Activated CD4-positive, alpha-beta T cell treated with anti-CD3 and anti-CD28 coated beads, Interleukin-2, amount 10 ng/mL, durations not matched to agents 24 days and 14 days (primary cell): ENCODE results near the gene IGFL4. TPM values are rescaled to one million over a fixed set of nuclear protein-coding genes. Genes with fewer than 3 reads are reported as not detected.
A peak's percentile ranks its signal among the peaks of the same experiment; 100 is the strongest.

Experiments used
- DNase-seq: peaks from one replicate; pipeline ENCODE4 v3.0.0; 2022
- H3K27ac Mint-ChIP-seq: one replicate; pipeline ENCODE4 v1.8.0; 2022; ENCODE audit warnings: mild to moderate bottlenecking, mixed read lengths
- H3K27me3 Mint-ChIP-seq: one replicate; pipeline ENCODE4 v1.8.0; 2022; ENCODE audit warnings: mixed read lengths
- H3K36me3 Mint-ChIP-seq: one replicate; pipeline ENCODE4 v1.8.0; 2022; ENCODE audit warnings: low read depth, mild to moderate bottlenecking, mixed read lengths
- H3K4me1 Mint-ChIP-seq: one replicate; pipeline ENCODE4 v1.8.0; 2021; ENCODE audit warnings: mixed read lengths
- H3K4me3 Mint-ChIP-seq: one replicate; pipeline ENCODE4 v1.8.0; 2022; ENCODE audit warnings: mild to moderate bottlenecking, moderate library complexity, mixed read lengths
- H3K9me3 Mint-ChIP-seq: one replicate; pipeline ENCODE4 v1.8.0; 2021; ENCODE audit warnings: mixed read lengths
- intact Hi-C: fragments of 100-400 bp; cut with micrococcal nuclease; formaldehyde crosslinking; loops from one replicate; pipeline ENCODE4 v1.15.1; 2023
- total RNA-seq: library from RNA; stranded (reverse); gene quantifications from 2 replicates; pipeline ENCODE4 v1.2.3, GENCODE V29; 2022

IGFL4 gene
- total RNA-seq, 1 donor from 2014 or later: not detected

DNA sequence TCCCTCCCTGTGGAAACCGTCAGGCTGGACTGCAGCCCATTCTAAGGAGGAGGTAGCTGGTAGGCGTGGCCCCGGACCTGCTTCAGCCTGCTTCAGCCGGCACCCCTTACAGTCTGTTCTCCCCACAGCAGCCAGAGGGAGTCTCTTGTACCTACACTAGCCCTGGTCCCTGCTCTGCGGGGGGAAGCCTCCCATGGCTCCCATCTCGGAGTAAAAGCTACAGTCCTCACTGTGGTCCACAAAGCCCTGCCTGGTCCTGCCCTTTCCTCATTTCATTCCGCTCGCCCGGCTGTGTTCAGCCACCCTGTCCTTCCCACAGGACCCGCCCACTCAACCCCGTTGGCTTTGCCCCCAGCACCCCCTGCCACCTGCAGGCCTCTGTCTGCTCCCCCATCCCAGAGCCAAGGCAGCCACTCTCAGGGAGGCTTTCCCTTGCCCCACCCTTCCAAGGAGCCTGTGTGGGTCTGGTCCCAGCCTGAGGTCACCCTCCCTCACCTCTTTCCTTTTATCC lies 19.2 kb downstream of the IGFL4 start:
- H3K36me3 Mint-ChIP-seq: no peaks in the 10 kb centered on the region
- no peak for DNase-seq
- peaks cover 10% of the 10 kb centered on the region for H3K4me1 Mint-ChIP-seq
- H3K27me3 Mint-ChIP-seq: peaks cover 25% of the 10 kb centered on the region
- intact Hi-C loops: no loop called here
- H3K4me3 Mint-ChIP-seq: no peak overlapping the region
- H3K9me3 Mint-ChIP-seq: no peaks in the 10 kb centered on the region
- no peak overlapping the region for H3K27ac Mint-ChIP-seq

DNA sequence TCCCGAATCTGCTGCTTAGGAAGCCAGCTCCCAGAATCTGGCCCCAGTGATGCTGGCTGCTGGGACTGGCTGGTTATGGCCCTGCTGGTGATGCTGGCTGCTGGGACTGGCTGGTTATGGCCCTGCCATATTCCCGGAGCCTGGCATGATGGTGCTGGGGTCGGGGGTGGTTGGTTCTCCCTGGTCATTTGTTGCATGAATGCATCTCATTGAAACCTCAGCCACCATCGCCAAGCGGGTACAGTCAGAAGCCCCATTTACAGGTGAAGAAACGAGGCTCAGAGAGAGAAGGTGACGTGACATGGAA lies 20.0 kb downstream of the IGFL4 start:
- no peak overlapping the region for H3K4me3 Mint-ChIP-seq
- peaks cover 21% of the 10 kb centered on the region for H3K27me3 Mint-ChIP-seq
- H3K9me3 Mint-ChIP-seq: no peaks in the 10 kb centered on the region
- H3K4me1 Mint-ChIP-seq: peaks cover 8% of the 10 kb centered on the region
- no peak for DNase-seq
- no peak overlapping the region for H3K27ac Mint-ChIP-seq
- peaks cover 1% of the 10 kb centered on the region for H3K36me3 Mint-ChIP-seq
- intact Hi-C loops: no loop called here

DNA sequence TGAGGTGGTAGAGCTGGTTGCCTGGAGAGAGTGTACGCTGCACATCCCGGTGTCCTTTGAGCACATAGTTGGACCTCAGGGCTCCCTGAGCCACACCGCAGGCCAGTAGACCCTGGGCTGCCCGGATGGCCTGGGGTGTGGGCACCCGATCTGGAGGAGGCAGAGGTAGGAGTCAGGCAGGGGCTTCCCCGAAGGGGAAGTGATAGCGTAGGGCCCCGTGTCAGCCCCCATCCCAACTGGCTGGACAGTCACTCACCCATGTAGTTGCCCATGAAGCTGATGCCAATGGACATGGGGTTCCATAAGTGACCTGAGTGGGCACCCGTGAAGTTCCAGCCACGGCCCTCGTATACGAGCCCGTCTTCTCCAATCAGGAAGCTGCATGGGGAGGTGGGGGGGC lies 21.5 kb downstream of the IGFL4 start:
- intact Hi-C loops: no loop called here
- Mint-ChIP-seq H3K4me3 (no peak overlapping the region), H3K27me3 (peaks cover 28% of the 10 kb centered on the region), H3K36me3 (peaks cover 6% of the 10 kb centered on the region), H3K9me3 (no peaks in the 10 kb centered on the region), H3K27ac (no peak overlapping the region), H3K4me1 (peaks cover 16% of the 10 kb centered on the region)
- no peak for DNase-seq

GRCh38 chr19:46018729-46019251 lies 22.0 kb downstream of the IGFL4 start:
- peaks cover 6% of the 10 kb centered on the region for H3K36me3 Mint-ChIP-seq
- no peak overlapping the region for H3K4me3 Mint-ChIP-seq
- no peak overlapping the region for H3K27ac Mint-ChIP-seq
- intact Hi-C loops: no loop called here
- peaks cover 24% of the 10 kb centered on the region for H3K27me3 Mint-ChIP-seq
- no peaks in the 10 kb centered on the region for H3K9me3 Mint-ChIP-seq
- H3K4me1 Mint-ChIP-seq: peaks cover 16% of the 10 kb centered on the region
- no peak for DNase-seq

DNA sequence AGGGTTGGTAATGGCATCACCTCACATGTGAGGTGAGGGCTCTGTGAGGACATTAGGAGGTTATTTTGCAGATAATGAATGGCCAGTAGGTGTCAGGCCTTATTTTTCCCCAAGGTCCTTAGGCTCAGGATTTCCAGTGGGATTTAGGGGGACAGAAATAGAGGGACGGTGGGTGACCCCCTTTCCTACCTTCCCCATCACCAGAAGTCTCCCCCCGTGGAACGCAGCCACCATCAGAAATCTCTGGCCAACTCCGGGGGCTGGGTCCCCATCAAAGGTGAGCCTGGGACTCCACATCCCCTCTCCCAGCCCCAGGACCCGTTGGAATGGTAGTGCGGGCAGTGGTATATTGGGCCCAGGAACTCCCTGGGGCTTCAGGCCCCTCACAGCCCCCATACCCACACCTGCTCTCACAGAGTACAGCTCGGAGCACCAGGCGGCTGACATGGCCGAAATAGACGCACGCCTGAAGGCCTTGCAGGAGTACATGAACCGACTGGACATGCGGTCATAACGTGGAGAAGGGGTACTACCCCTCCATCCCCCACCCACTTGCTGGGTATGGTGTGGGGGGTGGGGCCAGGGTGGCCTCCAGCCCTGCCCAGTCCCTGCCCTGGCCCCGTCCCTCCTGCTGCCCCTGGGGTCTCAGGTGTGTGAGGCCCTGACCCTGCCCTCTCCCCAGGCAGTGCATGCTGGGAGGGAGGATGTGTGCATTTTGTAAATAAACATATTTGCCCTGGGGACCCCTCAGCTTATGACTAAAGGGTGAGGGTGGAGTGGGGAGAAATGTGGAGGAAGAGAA lies 22.7 kb downstream of the IGFL4 start:
- no peak overlapping the region for H3K4me3 Mint-ChIP-seq
- H3K27me3 Mint-ChIP-seq: peaks cover 21% of the 10 kb centered on the region
- no peak for DNase-seq
- H3K4me1 Mint-ChIP-seq: peaks cover 16% of the 10 kb centered on the region
- no peak overlapping the region for H3K27ac Mint-ChIP-seq
- peaks cover 6% of the 10 kb centered on the region for H3K36me3 Mint-ChIP-seq
- intact Hi-C loops: no loop called here
- no peaks in the 10 kb centered on the region for H3K9me3 Mint-ChIP-seq

- H3K4me1 Mint-ChIP-seq: peaks cover 16% of the 10 kb centered on the region
- intact Hi-C loops: no loop called here
- H3K27me3 Mint-ChIP-seq: peaks cover 18% of the 10 kb centered on the region
- no peak for DNase-seq
- peaks cover 6% of the 10 kb centered on the region for H3K36me3 Mint-ChIP-seq
- H3K27ac Mint-ChIP-seq: no peak overlapping the region
- H3K4me3 Mint-ChIP-seq: peak overlapping the region; percentile 58
- no peaks in the 10 kb centered on the region for H3K9me3 Mint-ChIP-seq
Measured at GRCh38 chr19:46017095-46017429, 23.7 kb downstream of the IGFL4 start.

- H3K27me3 Mint-ChIP-seq: peaks cover 13% of the 10 kb centered on the region
- DNase-seq: peak; percentile 95
- H3K4me1 Mint-ChIP-seq: peaks cover 16% of the 10 kb centered on the region
- H3K27ac Mint-ChIP-seq: peak overlapping the region; percentile 66
- H3K36me3 Mint-ChIP-seq: peaks cover 6% of the 10 kb centered on the region
- intact Hi-C loops: no loop called here
- H3K9me3 Mint-ChIP-seq: no peaks in the 10 kb centered on the region
- peak overlapping the region; percentile 94 for H3K4me3 Mint-ChIP-seq
Measured at GRCh38 chr19:46016426-46017094, 24.2 kb downstream of the IGFL4 start.

GRCh38 chr19:46015687-46016425 lies 24.9 kb downstream of the IGFL4 start:
- H3K4me1 Mint-ChIP-seq: peaks cover 16% of the 10 kb centered on the region
- no peaks in the 10 kb centered on the region for H3K9me3 Mint-ChIP-seq
- intact Hi-C loops: no loop called here
- peak; percentile 83 for DNase-seq
- peaks cover 13% of the 10 kb centered on the region for H3K27me3 Mint-ChIP-seq
- H3K36me3 Mint-ChIP-seq: peaks cover 6% of the 10 kb centered on the region
- peak overlapping the region; percentile 94 for H3K4me3 Mint-ChIP-seq
- peak overlapping the region; percentile 16 for H3K27ac Mint-ChIP-seq

DNA sequence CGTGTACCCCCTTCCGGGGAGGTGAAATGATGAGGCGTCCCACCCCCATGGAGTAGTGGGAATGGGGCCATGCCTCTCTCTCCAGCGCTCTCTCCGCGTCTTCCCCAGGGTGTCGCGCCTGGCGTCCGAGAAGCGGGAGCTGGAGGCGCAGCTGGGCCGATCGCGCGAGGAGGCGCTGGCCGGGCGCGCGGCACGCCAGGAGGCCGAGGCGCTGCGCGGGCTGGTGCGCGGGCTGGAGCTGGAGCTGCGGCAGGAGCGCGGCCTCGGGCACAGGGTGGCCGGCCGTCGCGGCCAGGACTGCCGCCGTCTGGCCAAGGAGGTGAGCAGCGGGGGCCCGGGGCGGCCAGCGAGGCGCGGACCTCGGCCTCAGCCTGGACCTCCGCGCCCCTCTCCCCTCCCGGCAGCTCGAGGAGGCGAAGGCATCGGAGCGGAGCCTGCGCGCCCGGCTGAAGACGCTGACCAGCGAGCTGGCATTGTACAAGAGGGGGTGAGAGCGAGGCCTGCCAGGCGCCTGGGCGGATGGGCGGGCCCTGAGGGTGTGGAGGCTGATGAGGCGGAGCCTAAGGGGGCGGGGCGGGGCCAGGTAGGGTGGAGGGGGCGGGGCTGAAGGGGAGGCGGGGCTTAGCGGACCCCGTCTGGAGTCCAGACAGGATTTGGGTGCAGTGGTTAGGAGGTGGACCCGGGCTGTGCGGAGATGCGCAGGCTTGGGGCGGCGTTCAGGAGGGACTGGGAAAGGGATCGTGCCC lies 25.7 kb downstream of the IGFL4 start:
- Mint-ChIP-seq H3K36me3 (peaks cover 10% of the 10 kb centered on the region), H3K4me3 (peak overlapping the region; percentile 81), H3K9me3 (no peaks in the 10 kb centered on the region), H3K4me1 (peaks cover 16% of the 10 kb centered on the region), H3K27me3 (peaks cover 13% of the 10 kb centered on the region), H3K27ac (peak overlapping the region; percentile 16)
- intact Hi-C loops: no loop called here
- peak; percentile 90 for DNase-seq

GRCh38 chr19:46014534-46014933 lies 26.3 kb downstream of the IGFL4 start:
- Mint-ChIP-seq H3K4me1 (peaks cover 16% of the 10 kb centered on the region), H3K4me3 (peak overlapping the region; percentile 66), H3K36me3 (peaks cover 10% of the 10 kb centered on the region), H3K27ac (no peak overlapping the region), H3K9me3 (no peaks in the 10 kb centered on the region), H3K27me3 (peaks cover 13% of the 10 kb centered on the region)
- no peak for DNase-seq
- intact Hi-C loops: no loop called here

DNA sequence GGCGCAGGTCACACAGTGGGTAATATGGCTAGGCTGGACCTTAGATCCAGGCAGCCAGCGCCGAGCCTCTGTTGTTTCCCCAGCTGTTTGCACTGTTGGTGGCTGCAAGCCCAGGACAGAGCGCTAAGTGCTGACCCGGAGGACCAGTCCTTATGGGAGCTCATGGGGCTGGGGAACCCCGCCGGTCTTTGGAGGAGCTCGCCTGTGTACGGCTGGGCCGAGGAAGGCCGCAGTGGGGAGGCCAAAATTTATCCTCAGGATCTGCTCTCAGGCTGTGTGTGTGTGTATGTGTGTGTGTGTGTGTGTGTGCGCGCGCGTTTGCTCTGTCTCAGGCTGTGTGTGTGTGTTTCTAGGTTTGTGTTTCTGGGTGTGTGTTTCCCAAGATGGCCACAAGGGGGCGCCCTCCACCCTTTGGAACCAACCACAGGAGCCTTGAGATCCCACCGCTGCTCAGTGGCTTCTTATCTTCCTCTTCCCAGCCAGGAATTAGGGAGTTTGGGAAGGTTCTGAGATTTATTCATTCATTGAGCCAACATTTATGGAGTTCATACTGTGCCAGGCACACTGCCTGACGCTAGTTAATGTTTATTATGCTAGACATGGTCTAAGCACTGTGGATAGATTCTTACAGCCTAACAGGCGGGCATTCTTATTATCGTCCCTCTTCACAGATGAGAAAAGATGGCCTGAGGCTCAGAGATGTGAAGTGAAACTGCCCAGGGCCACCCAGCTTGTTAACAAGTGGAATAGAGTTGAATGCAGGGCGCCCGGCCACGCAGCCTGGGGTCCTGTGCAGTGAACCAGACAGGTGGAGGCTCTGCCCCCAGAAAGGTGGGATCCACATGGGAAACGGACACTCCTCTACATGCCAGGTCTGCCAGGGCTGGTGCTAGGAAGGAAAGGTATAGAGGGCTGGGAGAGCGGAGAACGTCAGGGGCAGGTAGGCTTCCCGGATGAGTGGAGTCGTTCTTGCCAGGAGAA lies 31.0 kb downstream of the IGFL4 start:
- H3K4me1 Mint-ChIP-seq: peaks cover 4% of the 10 kb centered on the region
- H3K4me3 Mint-ChIP-seq: no peak overlapping the region
- no peak overlapping the region for H3K27ac Mint-ChIP-seq
- H3K36me3 Mint-ChIP-seq: peaks cover 21% of the 10 kb centered on the region
- intact Hi-C loops: no loop called here
- peak; percentile 90 for DNase-seq
- H3K9me3 Mint-ChIP-seq: no peaks in the 10 kb centered on the region
- peaks cover 5% of the 10 kb centered on the region for H3K27me3 Mint-ChIP-seq

- Mint-ChIP-seq H3K27me3 (no peaks in the 10 kb centered on the region), H3K9me3 (no peaks in the 10 kb centered on the region), H3K36me3 (peaks cover 19% of the 10 kb centered on the region), H3K4me1 (no peaks in the 10 kb centered on the region), H3K27ac (no peak overlapping the region), H3K4me3 (no peak overlapping the region)
- intact Hi-C loops: no loop called here
- no peak for DNase-seq
Measured at GRCh38 chr19:46006411-46006810, 34.4 kb downstream of the IGFL4 start.
